NCI-H510A treated with DMSO at 0.1 percent for 48 hours (cell line): Measurements from ENCODE around the gene SLC22A1.
"Not testable (repeated sequence)": the region's sequence is repeated elsewhere in the genome, so short reads cannot be mapped to it uniquely, and the experiment has no call there.

Experiments
- DNase-seq: peaks from one replicate; lab custom pipeline; 2025; lab: John Stamatoyannopoulos, UW

SLC22A1 gene

GRCh38 chr6:160124007-160124406, 2.4 kb downstream of the SLC22A1 start:
- no peak for DNase-seq

DNA sequence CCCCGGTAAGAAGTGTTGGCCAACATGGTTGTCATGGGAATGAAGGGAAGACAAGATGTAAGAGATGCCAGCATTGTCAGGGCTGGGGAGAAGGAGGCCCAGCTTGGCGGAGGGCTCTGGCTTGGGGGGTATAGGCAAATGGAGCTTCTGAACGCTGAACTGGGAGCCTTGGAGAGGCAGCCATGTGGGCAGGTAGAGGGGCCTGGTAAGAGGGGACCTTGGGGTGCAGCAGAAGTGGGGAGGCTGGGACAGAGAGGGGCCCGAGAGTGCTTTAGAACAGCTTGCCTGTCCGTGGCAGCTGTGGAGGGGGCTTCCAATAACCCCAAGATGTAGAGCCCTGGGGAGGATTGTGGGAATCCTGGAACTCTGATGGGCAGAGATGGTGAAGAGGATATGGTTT, 3.0 kb downstream of the SLC22A1 start:
- DNase-seq = no peak

GRCh38 chr6:160125105-160125504, 3.5 kb downstream of the SLC22A1 start:
- DNase-seq = not testable (repeated sequence)

- no peak for DNase-seq
Measured at GRCh38 chr6:160127270-160128124, 5.9 kb downstream of the SLC22A1 start.

DNA sequence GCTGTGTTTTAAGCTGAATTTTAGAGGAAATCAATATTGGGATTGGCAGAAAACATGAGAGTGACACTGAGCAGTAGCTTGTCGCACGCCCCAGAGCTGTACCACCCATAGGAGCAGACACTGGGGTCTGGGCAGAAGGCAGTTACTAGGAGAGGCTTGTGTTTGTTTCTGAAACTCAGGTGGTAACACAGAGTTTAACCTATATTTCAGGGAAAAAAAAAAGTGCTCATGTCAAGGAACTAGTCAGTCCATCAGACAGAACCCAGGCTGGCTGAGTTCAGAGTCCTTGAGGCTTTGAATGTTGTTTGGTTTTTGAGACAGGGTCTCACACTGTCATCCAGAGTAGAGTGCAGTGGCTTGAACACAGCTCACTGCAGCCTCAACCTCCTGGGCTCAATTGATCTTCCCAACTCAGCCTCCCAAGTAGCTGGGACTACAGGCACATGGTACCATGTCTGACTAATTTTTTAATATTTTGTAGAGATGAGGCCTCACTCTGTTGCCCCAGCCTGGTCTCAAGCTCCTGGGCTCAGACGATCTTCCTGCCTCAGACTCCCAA, 6.6 kb downstream of the SLC22A1 start:
- no peak for DNase-seq

- no peak for DNase-seq
Measured at GRCh38 chr6:160128879-160129516, 7.4 kb downstream of the SLC22A1 start.

GRCh38 chr6:160129881-160130615, 8.4 kb downstream of the SLC22A1 start:
- DNase-seq = no peak

DNA sequence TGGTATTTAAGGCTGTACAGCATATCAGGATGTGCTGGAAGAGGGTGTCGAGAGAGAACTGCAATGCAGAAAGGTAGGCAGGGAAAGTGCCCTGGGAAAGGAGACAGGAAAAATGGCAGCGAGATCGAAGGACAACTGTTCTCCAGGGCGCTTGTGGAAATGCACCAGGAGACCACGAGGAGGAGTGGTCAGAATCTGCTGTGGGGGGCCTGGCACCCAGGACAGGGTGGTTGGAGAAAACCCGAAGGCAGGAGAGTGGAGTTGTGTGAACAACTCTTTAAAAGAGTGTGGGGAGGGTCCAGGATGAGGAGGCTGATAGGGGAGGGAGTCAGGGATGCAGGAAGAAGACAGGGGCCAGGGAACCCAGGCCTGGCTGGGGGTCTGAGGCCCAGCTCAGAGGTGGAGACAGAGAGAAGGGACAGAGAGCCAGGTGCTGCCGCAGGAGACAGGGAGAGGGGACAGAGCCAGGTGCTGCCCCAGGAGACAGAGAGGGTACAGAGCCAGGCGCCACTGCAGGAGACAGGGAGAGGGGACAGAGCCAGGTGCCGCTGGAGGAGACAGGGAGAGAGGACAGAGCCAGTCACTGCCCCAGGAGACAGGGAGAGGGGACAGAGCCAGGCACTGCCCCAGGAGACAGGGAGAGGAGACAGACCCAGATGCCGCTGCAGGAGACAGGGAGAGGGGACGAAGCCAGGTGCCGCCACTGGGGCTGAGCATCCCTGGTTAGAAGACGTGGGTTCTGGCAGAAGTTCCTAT, 9.3 kb downstream of the SLC22A1 start:
- DNase-seq = no peak

GRCh38 chr6:160131636-160132296, 10.2 kb downstream of the SLC22A1 start:
- DNase-seq = no peak

DNA sequence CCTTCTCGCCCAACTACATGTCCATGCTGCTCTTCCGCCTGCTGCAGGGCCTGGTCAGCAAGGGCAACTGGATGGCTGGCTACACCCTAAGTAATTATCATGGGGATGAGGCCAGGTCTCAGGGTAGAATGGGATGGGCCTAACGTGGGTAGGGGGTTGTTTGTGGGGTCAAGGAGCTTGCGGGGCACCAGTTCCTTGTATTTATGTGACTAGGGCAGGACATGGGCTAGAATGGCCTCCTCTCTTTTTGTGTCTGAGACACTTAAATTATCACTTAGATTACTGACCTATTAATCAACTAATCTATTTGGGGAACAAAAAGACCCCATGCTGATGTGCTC, 10.7 kb downstream of the SLC22A1 start:
- no peak for DNase-seq

GRCh38 chr6:160132776-160133338, 11.2 kb downstream of the SLC22A1 start:
- no peak for DNase-seq

DNA sequence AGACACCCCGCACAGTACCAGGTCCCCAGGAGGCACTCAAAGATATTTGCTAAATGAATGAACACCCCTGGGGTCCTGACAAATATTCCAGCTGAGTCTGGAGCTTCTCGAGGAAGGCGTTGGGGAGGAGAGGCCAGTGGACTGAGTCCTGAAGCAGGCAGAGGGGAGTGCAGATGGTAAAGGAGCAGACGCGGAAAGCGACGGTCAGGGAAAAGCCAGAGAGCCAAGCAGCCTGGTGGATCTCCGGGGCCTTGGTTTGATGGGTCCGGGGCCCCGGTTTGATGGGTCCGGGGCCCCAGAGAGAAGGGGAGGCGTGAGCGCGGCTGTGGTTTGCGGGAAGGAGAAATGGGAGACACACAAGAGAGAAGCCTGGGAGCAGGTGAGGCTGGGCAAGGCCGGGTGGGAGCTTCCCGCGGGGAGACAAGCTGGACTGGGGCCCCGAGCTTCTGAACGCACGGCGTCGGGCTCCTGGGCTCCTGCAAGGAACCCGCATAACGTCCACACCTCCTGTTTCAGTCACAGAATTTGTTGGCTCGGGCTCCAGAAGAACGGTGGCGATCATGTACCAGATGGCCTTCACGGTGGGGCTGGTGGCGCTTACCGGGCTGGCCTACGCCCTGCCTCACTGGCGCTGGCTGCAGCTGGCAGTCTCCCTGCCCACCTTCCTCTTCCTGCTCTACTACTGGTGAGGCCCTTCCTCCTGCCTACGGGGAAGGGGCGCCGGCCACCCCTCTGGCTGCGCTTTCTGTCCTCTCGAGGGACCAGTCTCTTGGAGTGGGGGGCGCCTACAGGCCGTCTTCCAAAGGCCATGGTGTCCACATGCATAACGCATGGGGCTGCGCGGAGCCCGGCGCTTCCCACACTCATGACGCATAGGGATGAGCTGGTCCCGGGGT, 12.1 kb downstream of the SLC22A1 start:
- no peak for DNase-seq

GRCh38 chr6:160134337-160134751, 12.7 kb downstream of the SLC22A1 start:
- not testable (repeated sequence) for DNase-seq

DNA sequence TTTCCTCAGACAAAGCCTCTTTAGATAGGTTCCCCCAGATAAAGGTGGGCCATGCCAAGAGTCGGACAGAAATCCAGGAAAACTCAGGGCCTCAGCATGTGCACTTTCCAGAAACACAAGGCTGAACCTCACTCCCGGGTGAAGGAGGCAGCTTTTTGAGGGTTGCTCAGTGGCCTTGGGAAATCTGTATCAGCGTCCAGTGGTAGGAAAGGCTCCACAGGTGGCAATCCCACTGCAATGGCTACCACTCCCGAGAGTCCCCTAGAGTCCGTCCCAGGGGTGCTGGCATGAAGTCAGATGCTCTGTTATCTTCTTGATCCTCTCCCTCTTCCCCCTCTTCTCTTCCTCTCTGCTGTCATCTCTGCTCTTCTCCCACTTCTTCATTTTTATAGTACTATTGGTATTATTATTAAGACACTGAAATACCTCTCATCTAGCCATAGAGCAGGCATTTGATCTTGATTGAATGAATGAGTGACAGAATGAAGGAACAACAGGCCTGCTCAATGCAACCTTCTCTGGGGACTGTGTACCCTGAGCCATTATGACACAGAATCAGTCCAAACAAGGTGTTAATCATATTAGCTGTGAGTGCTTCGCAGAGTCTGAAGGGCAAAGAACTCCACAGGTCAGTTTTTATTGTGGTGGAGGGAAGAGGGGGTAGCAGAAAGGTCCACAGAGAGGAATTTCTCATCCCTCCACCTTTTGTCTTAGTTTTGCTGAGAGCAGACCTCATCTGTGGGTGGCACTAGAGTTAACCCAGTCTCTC, 13.3 kb downstream of the SLC22A1 start:
- no peak for DNase-seq

- DNase-seq = no peak
Measured at GRCh38 chr6:160135907-160136655, 14.5 kb downstream of the SLC22A1 start.

DNA sequence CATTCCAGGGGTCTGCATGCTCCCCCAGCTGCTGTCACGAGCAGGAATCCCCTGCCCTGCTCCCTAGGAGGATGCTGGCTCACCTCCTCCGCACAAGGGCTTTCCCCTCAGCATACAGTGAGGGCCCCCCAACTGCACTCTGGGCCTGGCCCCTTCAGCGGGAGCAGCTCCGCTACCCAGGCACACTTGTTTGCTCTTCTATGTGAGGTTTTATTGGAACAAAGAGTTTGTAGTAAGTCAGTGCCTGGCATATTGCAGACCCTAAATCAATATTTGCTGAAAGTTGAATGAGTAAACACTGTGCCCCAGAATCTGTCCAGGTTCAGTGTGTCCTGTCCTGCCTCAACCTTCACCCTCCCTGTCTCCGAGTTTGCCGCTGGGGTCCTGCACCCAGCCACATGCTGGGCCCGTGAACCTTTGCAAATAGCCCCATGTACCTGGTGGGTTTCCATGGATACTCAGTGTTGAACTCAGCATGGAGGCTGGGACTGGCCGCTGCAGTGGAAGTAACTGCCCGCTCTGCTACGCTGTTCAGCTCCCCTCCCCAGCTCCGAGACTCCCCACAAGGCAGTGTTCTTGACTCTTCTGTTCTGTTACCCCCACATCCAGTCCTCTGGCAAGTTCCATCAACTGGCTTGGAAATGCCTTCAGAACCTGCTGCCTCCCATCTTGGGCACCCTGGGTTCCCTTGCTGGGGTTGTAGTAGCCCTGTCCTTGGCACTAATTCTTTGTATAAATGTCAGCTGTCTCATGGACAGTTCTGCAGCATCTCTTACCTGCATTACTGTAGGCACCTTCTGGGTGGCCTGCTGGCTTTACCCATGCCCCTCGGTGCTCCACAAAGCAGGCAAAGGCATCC, 15.7 kb downstream of the SLC22A1 start:
- no peak for DNase-seq
